GM19397 (cell line): ENCODE data around the gene COL24A1.
"Not testable (repeated sequence)": the region's sequence is repeated elsewhere in the genome, so short reads cannot be mapped to it uniquely, and the experiment has no call there.

Source experiments
- ATAC-seq: cut with Tn5 transposase; IDR thresholded peaks from one replicate; pipeline ENCODE4 v1.9.1; 2021; ENCODE audit warnings: mild to moderate bottlenecking, moderate library complexity; ENCODE audit not compliant: unreplicated experiment

COL24A1 gene

DNA sequence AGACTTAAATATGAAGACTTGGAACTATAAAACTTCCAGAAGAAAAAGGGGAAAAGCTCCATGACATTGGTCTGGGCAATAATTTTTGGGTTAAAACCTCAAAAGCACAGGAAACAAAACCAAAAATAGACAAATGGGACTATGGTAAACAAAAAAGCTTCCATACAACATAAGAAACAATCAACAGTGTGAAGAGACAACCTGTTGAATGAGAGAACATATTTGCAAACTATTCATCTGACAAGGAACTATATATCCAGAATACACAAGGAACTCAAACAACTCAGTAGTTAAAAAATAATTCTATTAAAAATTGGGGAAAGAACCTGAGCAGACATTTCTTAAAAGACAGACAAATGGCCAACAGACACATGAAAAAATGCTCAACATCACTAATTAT is 255.7 kb downstream of the COL24A1 start:
- ATAC-seq, result no peak

DNA sequence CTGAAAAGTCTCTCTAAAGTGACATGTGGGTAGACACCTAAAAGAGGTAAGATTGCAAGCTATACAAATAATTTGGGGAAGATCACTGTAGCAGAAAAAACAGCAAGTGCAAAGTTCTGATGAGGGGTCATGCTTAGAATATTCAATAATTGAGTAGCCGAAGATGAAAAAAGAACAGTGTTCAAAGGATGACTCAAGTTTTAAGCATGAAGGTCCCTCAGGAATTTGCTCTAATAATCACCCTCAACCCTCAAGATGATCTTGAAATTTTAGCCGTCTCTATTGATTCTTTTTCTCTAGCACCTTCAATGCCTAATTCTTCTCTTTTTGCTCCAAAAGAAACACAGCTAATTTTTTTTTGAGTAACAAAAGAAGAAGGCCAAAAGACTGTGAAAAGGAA is 257.7 kb downstream of the COL24A1 start:
- no peak for ATAC-seq

DNA sequence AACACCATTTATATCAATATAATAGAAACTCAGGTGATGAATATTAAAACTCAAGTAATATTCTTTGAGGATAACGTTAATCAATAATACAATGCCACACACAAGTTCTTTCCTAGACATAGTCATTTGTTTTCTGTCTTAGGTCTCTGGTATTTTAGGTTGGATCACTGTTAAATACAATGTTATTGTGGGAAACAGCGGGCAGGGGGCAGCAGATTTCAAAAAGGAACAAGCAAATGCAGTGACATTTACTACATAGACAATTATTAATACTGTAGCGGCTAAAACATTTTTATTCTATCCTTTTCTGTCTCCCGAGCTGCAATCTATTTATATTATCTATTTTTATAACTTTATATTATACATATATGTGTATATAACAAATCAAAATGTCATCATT is 261.9 kb downstream of the COL24A1 start:
- ATAC-seq, result no peak

DNA sequence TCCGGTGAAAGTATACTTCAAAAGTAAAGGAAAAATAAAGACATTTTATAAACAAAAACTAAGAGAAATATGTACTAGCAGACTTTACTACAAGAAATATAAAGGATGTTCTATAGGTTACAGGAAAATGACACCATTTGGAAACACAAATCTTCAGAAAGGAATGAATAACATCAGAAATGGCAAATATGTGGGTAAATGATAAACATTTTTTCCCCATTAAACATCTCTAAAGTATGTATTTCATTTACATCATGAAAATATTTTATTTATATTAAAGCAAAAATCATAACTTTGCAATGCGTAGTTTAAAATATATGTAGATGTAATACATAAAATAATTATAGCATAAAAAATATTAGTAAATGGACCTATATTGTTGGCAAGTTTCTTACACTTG is 264.2 kb downstream of the COL24A1 start:
- no peak for ATAC-seq

DNA sequence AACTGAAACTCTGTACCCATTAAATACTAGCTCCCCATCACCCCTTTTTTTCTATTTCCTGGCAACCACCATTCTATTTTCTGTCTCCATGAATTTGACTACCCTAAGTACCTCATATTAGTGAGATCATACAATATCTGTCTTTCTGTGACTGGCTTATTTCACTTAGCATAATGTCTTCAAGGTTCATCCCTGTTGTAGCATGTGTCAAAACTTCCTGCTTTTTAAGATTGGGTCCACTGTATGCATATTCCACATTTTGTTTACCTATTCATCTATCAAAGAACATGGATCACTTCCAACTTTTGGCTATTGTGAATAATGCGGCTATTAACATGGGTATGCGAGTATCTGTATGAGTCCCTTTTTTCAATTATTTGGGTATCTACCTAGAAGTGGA is 266.7 kb downstream of the COL24A1 start:
- ATAC-seq, result no peak

DNA sequence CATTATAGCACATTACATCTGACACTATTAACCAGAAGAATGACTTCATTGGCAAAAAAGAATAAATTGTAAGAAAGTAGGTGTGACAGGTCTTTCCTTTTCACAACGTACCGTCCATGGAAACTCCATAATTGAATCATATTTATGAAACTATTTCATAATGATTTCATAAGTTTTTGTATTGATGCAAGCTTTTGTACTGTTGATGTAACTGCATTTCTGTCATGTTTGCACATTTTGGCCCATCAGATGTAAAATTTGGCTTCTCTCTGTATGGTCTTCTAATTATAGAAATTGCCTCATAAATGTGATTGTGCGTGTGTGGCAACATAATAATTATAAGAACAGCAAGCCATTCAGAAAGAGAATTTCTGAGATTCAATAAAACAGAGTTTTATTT is 267.7 kb downstream of the COL24A1 start:
- ATAC-seq, result no peak

DNA sequence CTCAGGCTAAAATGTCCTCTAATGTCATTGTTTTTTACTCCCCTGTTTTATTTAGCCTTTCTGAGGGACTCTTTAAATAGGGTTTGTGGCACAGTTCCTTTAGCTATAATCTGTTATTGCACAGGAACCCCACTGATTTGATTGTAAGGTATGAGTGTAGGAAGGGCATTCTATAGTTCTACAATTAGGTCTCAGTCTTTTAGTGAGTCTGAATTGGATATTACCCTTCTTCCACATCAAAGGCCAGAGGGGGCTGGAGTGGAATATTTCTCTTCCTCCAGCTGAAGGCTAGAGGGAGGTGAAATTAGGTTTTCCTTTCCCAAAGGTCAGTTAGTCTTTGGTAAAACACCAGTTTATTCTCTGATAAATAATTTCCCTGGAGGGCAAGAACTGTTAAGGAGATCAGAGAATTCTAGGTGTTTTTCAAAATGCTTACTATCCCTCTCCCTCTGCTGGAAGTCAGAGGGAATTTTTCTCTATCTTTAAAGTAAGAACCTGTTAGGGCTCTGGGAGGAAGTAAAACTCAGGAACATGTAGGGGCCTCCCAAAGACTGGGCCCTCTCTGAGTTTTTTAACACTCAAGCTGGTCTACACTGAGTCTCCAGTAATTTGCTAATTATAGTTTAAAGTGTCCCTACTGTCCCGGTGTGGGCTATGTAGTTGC is 272.1 kb downstream of the COL24A1 start:
- ATAC-seq, result no peak

DNA sequence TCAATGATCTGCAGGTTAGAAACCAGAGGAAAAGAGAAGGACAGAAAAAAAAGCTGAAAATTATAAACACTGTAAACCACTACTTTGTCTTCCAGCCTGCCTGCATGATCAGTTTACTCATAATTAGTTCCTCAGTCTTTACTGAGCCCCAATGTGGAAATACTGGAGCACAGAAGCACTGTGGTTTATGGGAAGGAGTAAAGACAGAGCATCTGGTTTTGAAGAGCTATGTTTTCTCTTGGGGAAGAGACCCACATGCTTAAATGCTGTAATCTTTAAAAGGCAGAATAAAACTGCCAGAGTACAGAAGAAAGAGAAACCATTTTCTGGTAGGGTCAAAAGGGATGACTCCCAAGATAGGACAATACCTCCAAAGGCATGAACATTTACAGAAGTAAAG is 289.4 kb downstream of the COL24A1 start:
- ATAC-seq, result no peak

DNA sequence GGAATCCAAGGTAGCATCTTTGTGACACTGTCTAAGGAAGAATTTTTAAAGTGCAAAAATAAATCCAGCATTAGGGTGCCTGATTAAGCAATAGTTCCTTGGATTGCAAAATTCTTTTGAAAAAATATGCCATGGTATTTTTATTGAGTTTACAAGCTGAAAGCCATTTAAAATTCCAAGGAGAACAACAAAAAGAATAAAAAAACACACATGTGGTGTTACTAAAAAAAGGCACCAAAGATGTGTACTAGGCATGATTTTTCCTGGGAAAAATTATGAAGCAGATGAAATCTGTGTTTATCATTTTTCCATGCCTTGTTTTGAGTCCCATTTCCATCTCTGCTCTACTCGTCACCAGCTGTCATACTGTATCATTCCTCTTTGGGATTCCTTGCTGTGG is 291.4 kb downstream of the COL24A1 start:
- no peak for ATAC-seq

DNA sequence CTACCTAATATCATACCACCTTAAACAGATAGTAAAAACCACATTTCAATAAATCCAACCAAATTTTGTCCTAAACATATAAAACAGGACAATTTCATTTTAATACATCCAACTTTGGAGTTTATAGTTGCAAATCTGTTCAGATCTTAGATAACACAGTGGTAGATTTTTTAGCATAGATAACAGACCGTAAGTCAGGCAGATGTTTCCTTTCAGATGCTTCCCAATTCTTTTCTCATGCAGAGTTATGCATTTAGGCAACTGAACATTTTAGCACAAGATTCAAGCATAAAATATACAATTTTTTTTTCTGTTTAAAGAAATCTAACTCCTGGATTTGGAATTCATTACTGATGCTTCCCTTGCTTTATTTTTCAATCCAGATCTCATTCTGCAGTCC is 291.8 kb downstream of the COL24A1 start:
- ATAC-seq, result no peak

DNA sequence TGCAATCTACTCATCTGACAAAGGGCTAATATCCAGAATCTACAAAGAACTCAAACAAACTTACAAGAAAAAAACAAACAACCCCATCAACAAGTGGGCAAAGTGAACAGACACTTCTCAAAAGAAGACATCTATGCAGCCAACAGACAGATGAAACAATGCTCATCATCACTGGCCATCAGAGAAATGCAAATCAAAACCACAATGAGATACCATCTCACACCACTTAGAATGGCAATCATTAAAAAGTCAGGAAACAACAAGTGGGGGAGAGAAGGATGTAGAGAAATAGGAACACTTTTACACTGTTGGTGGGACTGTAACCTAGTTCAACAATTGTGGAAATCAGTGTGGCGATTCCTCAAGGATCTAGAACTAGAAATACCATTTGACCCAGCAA is 292.9 kb downstream of the COL24A1 start:
- ATAC-seq, result not testable (repeated sequence)

DNA sequence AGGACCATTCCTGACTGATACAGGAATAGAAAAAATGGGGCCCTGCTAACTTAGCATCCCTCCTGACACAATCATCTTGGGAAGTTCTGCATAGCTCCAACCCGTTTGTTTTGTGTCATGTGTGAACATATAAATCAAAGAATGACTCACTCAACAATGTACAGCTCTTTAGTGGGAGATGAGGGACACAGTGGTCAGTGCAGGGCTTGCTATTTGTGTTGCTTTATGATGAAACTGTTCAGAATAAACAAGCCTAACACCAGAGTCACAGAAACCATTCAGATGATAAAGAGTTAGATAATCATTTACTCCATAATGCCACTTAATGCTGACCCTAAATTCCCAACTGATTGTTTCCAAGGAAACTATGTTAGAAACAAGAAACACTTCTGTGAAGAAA is 294.1 kb downstream of the COL24A1 start:
- no peak for ATAC-seq

DNA sequence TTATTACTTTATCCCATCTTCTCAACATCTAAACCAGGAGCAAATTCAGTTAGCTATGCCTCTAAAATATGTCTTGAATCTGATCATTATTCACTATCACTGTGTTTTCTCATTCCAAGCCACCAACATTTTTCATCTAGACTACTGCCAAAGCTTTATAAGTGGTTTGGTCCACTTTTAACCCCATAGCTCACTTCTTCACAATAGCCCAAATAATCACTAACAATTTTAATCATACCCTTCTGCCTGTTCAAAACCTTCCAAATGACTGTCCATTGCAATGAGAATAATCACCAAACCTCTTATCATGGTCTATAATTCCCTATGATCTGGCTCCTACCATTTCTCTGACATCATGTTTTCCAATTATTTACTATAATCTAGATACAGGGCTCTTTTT is 298.6 kb downstream of the COL24A1 start:
- no peak for ATAC-seq

DNA sequence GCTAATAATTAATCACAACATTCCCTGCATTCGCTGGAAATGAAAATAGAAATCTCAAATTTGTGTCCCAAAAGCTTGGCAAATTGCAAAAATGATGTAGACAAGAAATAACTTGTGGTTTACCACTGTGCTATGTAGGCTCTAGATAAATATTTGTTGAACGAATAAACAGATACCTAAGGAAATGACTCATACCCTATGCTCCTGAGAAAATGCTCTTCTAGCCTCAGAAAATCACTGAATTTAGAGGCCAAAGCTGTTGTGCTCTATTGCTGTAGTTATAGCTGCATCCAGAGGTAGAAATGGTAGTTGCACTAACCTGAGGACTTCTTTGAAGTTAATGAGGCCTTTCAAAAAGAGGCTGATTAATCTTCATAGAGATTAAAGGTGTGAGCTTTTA is 306.3 kb downstream of the COL24A1 start:
- no peak for ATAC-seq

DNA sequence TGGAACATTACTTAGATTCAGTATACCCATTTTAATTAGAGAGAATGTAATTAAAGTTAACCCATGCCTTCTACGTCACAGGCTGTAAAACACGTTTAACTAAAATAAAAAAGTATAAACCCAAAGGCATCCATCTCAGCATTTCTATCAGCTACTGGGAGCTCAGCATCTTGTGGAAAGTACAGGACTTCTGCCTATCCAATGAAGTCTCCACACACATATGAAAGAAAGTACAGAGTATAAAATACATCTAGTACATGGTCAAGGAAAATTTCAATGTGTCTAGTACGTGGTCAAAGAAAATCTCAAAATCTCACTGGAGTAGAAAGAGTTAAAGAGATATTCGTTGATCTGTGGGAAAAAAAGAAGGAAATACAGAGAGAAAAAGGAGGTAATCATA is 306.9 kb downstream of the COL24A1 start:
- no peak for ATAC-seq

DNA sequence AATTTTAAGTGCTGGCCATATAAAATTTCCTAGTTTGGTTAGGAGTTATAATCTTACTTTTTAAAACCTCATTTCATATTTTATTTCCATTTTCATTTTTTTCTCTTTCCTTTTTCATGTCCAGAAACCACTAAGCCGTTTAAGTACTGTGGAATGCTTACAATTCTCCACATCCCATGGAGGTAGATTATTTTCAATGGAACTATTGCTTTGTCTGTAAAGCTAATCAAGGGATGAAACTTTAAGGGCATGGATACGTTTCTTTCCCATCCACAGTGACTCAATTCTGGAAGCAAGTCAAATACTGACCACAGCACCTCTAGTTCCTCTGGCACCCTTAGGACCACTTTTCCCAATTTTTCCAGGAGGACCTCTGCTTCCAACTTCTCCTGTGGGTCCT is 309.2 kb downstream of the COL24A1 start:
- ATAC-seq, result no peak

DNA sequence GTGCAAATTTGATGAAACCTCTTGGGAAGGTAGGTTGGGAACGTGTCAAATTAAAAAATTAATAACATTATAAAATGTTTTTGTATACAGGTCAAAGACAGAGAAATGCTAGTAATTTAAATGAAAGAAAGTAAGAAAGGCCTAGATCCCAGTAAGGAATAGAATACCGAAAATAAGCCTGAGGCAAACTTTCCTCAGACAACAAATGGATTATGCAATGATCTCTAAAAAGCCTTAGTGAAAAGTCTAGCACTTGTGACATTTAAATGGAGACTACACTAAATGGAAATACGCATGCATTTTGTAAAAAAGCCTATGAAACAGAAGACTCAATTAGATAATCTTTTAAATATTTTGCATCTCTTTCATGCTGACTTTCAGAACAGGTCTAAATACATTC is 309.9 kb downstream of the COL24A1 start:
- ATAC-seq, result no peak

DNA sequence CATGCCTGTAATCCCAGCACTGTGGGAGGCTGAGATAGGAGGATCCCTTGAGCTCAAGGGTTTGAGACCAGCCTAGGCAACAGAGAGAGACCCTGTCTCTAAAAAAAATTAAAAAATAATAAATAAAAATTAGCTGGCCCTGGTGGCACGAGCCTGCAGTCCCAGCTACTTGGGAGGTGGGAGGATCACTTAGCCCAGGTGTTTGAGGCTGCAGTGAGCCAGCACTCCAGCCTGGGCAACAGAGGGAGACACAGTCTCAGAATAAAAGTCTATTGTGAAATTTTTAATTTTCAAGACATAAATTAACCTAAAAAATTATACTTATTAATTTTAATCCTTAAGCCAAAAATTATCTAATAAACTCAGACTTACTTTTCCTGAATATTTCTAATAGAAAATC is 317.1 kb downstream of the COL24A1 start:
- no peak for ATAC-seq

DNA sequence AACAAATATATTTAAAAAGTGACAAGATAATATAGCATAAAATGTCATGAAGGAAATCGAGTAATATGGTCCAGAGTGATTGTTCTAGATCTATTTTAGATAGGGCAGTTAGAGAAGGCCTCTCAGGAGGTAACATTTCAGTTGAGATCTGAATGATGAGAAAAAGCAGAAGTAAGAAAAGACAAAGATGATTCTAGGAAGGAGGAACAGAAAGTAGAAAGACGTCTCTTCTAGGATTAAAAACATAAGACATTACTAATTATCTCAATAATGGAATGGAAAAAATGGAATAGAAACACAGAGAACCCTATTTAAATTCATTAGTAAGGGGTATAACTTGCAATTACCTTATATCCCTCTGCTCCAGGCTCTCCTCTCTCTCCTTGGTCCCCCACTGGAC is 318.3 kb downstream of the COL24A1 start:
- no peak for ATAC-seq

DNA sequence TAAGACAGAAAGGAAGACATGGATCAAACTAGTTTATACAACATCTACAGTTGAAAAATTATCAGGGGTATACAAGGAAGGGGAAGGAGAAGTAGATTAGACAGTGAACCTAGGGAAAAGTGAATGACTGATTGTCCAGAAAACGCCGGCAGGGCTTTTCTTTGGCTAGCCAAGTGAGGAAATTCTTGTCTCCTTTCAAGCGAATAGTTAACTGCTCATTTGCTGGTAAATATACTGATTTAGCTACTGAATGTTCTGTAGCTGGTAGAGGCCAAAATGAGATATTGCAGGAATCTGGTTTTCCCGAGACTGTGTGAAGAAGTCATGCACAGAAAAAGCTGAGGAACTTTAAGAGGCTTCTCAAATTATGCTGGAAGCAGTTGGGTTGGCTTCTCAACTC is 319.8 kb downstream of the COL24A1 start:
- no peak for ATAC-seq

DNA sequence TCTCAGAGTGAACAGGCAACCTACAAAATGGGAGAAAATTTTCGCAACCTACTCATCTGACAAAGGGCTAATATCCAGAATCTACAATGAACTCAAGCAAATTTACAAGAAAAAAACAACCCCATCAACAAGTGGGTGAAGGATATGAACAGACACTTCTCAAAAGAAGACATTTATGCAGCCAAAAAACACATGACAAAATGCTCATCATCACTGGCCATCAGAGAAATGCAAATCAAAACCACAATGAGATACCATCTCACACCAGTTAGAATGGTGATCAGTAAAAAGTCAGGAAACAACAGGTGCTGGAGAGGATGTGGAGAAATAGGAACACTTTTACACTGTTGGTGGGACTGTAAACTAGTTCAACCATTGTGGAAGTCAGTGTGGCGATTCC is 323.4 kb downstream of the COL24A1 start:
- not testable (repeated sequence) for ATAC-seq

DNA sequence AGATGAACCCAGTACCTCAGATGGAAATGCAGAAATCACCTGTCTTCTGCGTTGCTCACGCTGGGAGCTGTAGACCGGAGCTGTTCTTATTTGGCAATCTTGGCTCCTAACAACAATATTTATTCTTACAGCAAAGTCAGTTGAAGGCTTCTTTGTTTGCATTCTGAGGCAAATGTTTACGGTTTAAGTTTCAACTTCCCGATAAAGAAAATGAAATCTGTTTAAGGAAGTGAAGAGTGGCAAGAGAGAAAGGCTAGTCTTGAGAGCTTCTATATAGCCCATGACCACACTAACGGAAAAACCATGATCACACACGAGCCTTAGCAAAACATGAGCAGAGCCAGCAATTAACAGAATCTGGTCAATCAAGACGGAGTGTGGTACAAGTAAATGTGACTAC is 325.7 kb downstream of the COL24A1 start:
- no peak for ATAC-seq

DNA sequence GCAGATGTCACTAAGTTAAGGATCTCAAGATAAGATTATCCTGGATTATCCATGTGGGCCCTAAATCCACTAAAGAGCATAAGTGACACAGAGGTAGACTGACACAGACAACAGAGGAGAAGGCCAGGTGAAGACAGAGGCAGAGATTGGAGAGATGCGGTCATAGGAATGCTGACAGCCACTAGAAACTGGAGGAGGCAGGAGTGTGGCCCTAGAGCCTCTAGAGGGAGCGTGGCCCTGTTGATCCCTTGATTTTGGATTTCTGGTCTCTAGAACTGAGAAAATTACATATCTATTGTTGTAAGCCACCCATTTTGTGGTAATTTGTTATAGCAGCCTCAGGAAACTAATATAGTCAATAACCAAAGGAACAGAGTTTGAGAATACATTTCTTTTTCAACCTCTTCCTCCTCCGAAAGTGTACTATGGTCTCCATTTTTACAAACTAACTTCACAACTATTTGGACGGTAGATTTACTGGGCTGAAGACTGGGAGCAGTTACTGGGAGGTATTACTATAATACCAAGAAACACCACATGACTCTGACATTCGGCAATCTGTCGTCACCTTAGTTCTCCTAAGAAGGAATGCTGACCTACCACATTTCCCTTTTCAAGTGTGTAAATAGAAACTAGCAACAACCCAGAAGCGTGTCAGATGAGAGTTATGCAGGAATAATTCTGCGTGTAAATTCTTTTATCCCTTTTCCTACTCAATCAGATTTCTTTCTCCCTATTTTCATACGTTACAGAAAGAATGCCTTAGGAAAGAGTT is 332.3 kb downstream of the COL24A1 start:
- ATAC-seq, result no peak
